Transverse colon (tissue), 3 donors: ENCODE measurements around the gene DGKH.

Experiments used
- CTCF ChIP-seq, 5 experiments: fragments of 200-600 bp in 3 of 5; fragments of 450-650 bp in 2 of 5; sonication (generic) in 3 of 5; IDR thresholded peaks; 1 replicate in 2 of 5; 2 replicates in 3 of 5; pipeline ENCODE4 v1.5.1; 2016 to 2017; ENCODE audit warnings: antibody characterized with exemption in 5 of 5, inconsistent platforms in 3 of 5, mild to moderate bottlenecking in 2 of 5, moderate library complexity in 1 of 5
- EP300 ChIP-seq: sonication (generic); formaldehyde crosslinking; IDR thresholded peaks from one replicate; pipeline ENCODE4 v1.6.1; 2017; ENCODE audit warnings: antibody characterized with exemption, low read depth
- POLR2A ChIP-seq: fragments of 450-650 bp; IDR thresholded peaks from one replicate; pipeline ENCODE4 v1.6.1; 2016; ENCODE audit warnings: antibody characterized with exemption, mild to moderate bottlenecking, moderate library complexity

- no peak for TF ChIP-seq CTCF (IDR thresholded peaks at IDR 0.05)
- no peak for TF ChIP-seq POLR2A
- no peak for TF ChIP-seq EP300
These were observed 66.5 kb downstream of the DGKH start for GRCh38 chr13:42114912-42115311.
